T-helper 2 cell treated with Interferon-gamma antibody and Interleukin-4, amounts not matched to agents 5 μg/mL and 100 μg/mL, for 36 hours (primary cell): ENCODE measurements around the gene ATF5.
"Not testable (repeated sequence)": the region's sequence is repeated elsewhere in the genome, so short reads cannot be mapped to it uniquely, and the experiment has no call there.

ENCODE experiments used
- DNase-seq: peaks from one replicate; pipeline ENCODE4 v3.0.0; 2021; ENCODE audit warnings: low spot score
- H3K27ac Mint-ChIP-seq: one replicate; pipeline ENCODE4 v1.8.0; 2021; ENCODE audit warnings: mild to moderate bottlenecking, mixed read lengths
- H3K27me3 Mint-ChIP-seq: one replicate; pipeline ENCODE4 v1.8.0; 2021; ENCODE audit warnings: low read depth, mixed read lengths
- H3K36me3 Mint-ChIP-seq: one replicate; pipeline ENCODE4 v1.8.0; 2021; ENCODE audit warnings: low read depth, mixed read lengths
- H3K4me1 Mint-ChIP-seq: one replicate; pipeline ENCODE4 v1.8.0; 2021; ENCODE audit warnings: low read depth, mixed read lengths
- H3K4me3 Mint-ChIP-seq: one replicate; pipeline ENCODE4 v1.8.0; 2022; ENCODE audit warnings: mild to moderate bottlenecking, moderate library complexity, mixed read lengths
- H3K9me3 Mint-ChIP-seq: one replicate; pipeline ENCODE4 v1.8.0; 2021; ENCODE audit warnings: mixed read lengths

The ATF5 gene

GRCh38 chr19:49954092-49954829 is 25.3 kb downstream of the ATF5 start:
- H3K27me3 Mint-ChIP-seq, result peaks cover 5% of the 10 kb centered on the region
- H3K27ac Mint-ChIP-seq, result no peak overlapping the region
- peaks cover 2% of the 10 kb centered on the region for H3K4me1 Mint-ChIP-seq
- H3K4me3 Mint-ChIP-seq, result no peak overlapping the region
- H3K36me3 Mint-ChIP-seq, result no peaks in the 10 kb centered on the region
- no peaks in the 10 kb centered on the region for H3K9me3 Mint-ChIP-seq
- no peak for DNase-seq

GRCh38 chr19:49954933-49955332 is 25.9 kb downstream of the ATF5 start:
- Mint-ChIP-seq H3K27me3 (peaks cover 5% of the 10 kb centered on the region), H3K36me3 (no peaks in the 10 kb centered on the region), H3K27ac (no peak overlapping the region), H3K4me1 (peaks cover 2% of the 10 kb centered on the region), H3K4me3 (no peak overlapping the region), H3K9me3 (no peaks in the 10 kb centered on the region)
- DNase-seq, result no peak

GRCh38 chr19:49956115-49956495 is 27.1 kb downstream of the ATF5 start:
- H3K36me3 Mint-ChIP-seq, result no peaks in the 10 kb centered on the region
- peaks cover 5% of the 10 kb centered on the region for H3K27me3 Mint-ChIP-seq
- H3K4me1 Mint-ChIP-seq, result peaks cover 2% of the 10 kb centered on the region
- H3K4me3 Mint-ChIP-seq, result no peak overlapping the region
- H3K27ac Mint-ChIP-seq, result no peak overlapping the region
- H3K9me3 Mint-ChIP-seq, result no peaks in the 10 kb centered on the region
- DNase-seq, result no peak

GRCh38 chr19:49957262-49957915 is 28.4 kb downstream of the ATF5 start:
- H3K4me3 Mint-ChIP-seq, result no peak overlapping the region
- no peaks in the 10 kb centered on the region for H3K36me3 Mint-ChIP-seq
- peaks cover 2% of the 10 kb centered on the region for H3K4me1 Mint-ChIP-seq
- DNase-seq, result no peak
- H3K27me3 Mint-ChIP-seq, result peaks cover 5% of the 10 kb centered on the region
- H3K9me3 Mint-ChIP-seq, result no peaks in the 10 kb centered on the region
- H3K27ac Mint-ChIP-seq, result no peak overlapping the region

- not testable (repeated sequence) for H3K27me3 Mint-ChIP-seq, DNase-seq, H3K36me3 Mint-ChIP-seq, H3K4me1 Mint-ChIP-seq, H3K9me3 Mint-ChIP-seq, H3K4me3 Mint-ChIP-seq, H3K27ac Mint-ChIP-seq
Observed at GRCh38 chr19:49958144-49958543, 29.1 kb downstream of the ATF5 start.

GRCh38 chr19:49958596-49958995 is 29.6 kb downstream of the ATF5 start:
- not testable (repeated sequence) for H3K4me3 Mint-ChIP-seq, H3K4me1 Mint-ChIP-seq, H3K9me3 Mint-ChIP-seq, H3K27me3 Mint-ChIP-seq, H3K36me3 Mint-ChIP-seq, DNase-seq, H3K27ac Mint-ChIP-seq

GRCh38 chr19:49959892-49960291 is 30.9 kb downstream of the ATF5 start:
- H3K36me3 Mint-ChIP-seq, H3K4me1 Mint-ChIP-seq, H3K4me3 Mint-ChIP-seq, DNase-seq, H3K27me3 Mint-ChIP-seq, H3K9me3 Mint-ChIP-seq, H3K27ac Mint-ChIP-seq: not testable (repeated sequence)

GRCh38 chr19:49960980-49961379 is 32.0 kb downstream of the ATF5 start, which contains the start of gene SIGLEC11:
TSS of gene SIGLEC11 (minus strand) at chr19:49961172. CDS start at chr19:49961081, 91 bp downstream.
- H3K4me3 Mint-ChIP-seq, H3K27me3 Mint-ChIP-seq, H3K4me1 Mint-ChIP-seq, H3K9me3 Mint-ChIP-seq, DNase-seq, H3K36me3 Mint-ChIP-seq, H3K27ac Mint-ChIP-seq: not testable (repeated sequence)

- Mint-ChIP-seq H3K27me3 (no peaks in the 10 kb centered on the region), H3K4me1 (no peaks in the 10 kb centered on the region), H3K9me3 (no peaks in the 10 kb centered on the region), H3K27ac (no peak overlapping the region), H3K36me3 (no peaks in the 10 kb centered on the region), H3K4me3 (no peak overlapping the region)
- no peak for DNase-seq
Observed at GRCh38 chr19:49968279-49968922, 39.4 kb downstream of the ATF5 start.

GRCh38 chr19:49969355-49969754 is 40.4 kb downstream of the ATF5 start:
- H3K36me3 Mint-ChIP-seq, H3K9me3 Mint-ChIP-seq, DNase-seq, H3K4me1 Mint-ChIP-seq, H3K4me3 Mint-ChIP-seq, H3K27ac Mint-ChIP-seq, H3K27me3 Mint-ChIP-seq: not testable (repeated sequence)

GRCh38 chr19:49971991-49972411 is 43.0 kb downstream of the ATF5 start:
- H3K27me3 Mint-ChIP-seq, result no peaks in the 10 kb centered on the region
- H3K9me3 Mint-ChIP-seq, result no peaks in the 10 kb centered on the region
- H3K36me3 Mint-ChIP-seq, result no peaks in the 10 kb centered on the region
- no peak for DNase-seq
- H3K4me3 Mint-ChIP-seq, result no peak overlapping the region
- H3K4me1 Mint-ChIP-seq, result no peaks in the 10 kb centered on the region
- H3K27ac Mint-ChIP-seq, result no peak overlapping the region

GRCh38 chr19:49972841-49973240 is 43.8 kb downstream of the ATF5 start:
- no peak overlapping the region for H3K27ac Mint-ChIP-seq
- no peaks in the 10 kb centered on the region for H3K4me1 Mint-ChIP-seq
- H3K27me3 Mint-ChIP-seq, result no peaks in the 10 kb centered on the region
- H3K9me3 Mint-ChIP-seq, result no peaks in the 10 kb centered on the region
- H3K36me3 Mint-ChIP-seq, result no peaks in the 10 kb centered on the region
- H3K4me3 Mint-ChIP-seq, result no peak overlapping the region
- DNase-seq, result no peak

GRCh38 chr19:49973987-49974386 is 45.0 kb downstream of the ATF5 start:
- Mint-ChIP-seq H3K9me3 (no peaks in the 10 kb centered on the region), H3K4me3 (no peak overlapping the region), H3K4me1 (no peaks in the 10 kb centered on the region), H3K36me3 (no peaks in the 10 kb centered on the region), H3K27ac (no peak overlapping the region), H3K27me3 (no peaks in the 10 kb centered on the region)
- DNase-seq, result no peak

- Mint-ChIP-seq H3K4me1 (no peaks in the 10 kb centered on the region), H3K9me3 (no peaks in the 10 kb centered on the region), H3K27ac (no peak overlapping the region), H3K27me3 (no peaks in the 10 kb centered on the region), H3K4me3 (no peak overlapping the region), H3K36me3 (no peaks in the 10 kb centered on the region)
- DNase-seq, result no peak
Observed at GRCh38 chr19:49975051-49975450, 46.0 kb downstream of the ATF5 start.
